ENCODE measurements around the gene AXL. TPM values are rescaled to one million over a fixed set of nuclear protein-coding genes. Genes with fewer than 3 reads are reported as not detected.

Gene AXL
- total and polyA plus RNA-seq, 2 of the 8 experiments (the other 6 are each of a cell fraction or from before 2014, with no cell fraction given): 35.3 to 51.0 TPM

GRCh38 chr19:41299755-41300089, 80.7 kb downstream of the AXL start:
- FAIRE-seq (no peak), DNase-seq (ENCODE audit: low read depth in 1 of 2, low spot score in 2 of 2) (no peak)
- H3K4me2 ChIP-seq (ENCODE audit: insufficient read depth in 1 of 2, low read depth in 2 of 2, low read length in 2 of 2): no peak overlapping the region
- H3K56ac ChIP-seq (replicated peaks; ENCODE audit: insufficient read length, low read depth, low read length): no peak overlapping the region
- no peak overlapping the region for H3K4me3 ChIP-seq (ENCODE audit: extremely low read depth in 1 of 4, insufficient read depth in 2 of 4, low read depth in 3 of 4, low read length in 4 of 4)
- no peak overlapping the region for H4K5ac ChIP-seq (ENCODE audit: insufficient read length, low read depth, low read length)
- no peaks in the 10 kb centered on the region for H3K9me3 ChIP-seq (ENCODE audit: insufficient read depth in 2 of 2, low read depth in 1 of 2, low read length in 1 of 2)
- peaks cover 69 to 98% (median 95%) of the 10 kb centered on the region in 4 experiments for H3K36me3 ChIP-seq (ENCODE audit: control insufficient read depth in 2 of 4, insufficient read depth in 4 of 4, low read length in 3 of 4)
- no peaks in the 10 kb centered on the region for H3K4me1 ChIP-seq (replicated peaks in 1 of 4; ENCODE audit: control insufficient read depth in 3 of 4, insufficient read depth in 4 of 4, low read length in 3 of 4)
- no peak overlapping the region for H2BK15ac ChIP-seq (ENCODE audit: low read length)
- no peaks in the 10 kb centered on the region for H3K79me2 ChIP-seq (ENCODE audit: control insufficient read depth in 1 of 2, insufficient read depth in 2 of 2, low read length in 2 of 2)
- H3K23ac ChIP-seq (ENCODE audit: insufficient read length): no peak overlapping the region
- H3K9ac ChIP-seq (replicated peaks in 1 of 4; ENCODE audit: extremely low read depth in 1 of 4, low read depth in 3 of 4, low read length in 3 of 4): no peak overlapping the region
- H4K20me1 ChIP-seq (replicated peaks in 1 of 2; ENCODE audit: control insufficient read depth in 1 of 2, insufficient read depth in 2 of 2, low read length in 2 of 2): peaks cover 15 to 29% of the 10 kb centered on the region in 2 experiments
- no peak overlapping the region for H2AFZ ChIP-seq (ENCODE audit: low read length)
- H4K8ac ChIP-seq (ENCODE audit: extremely low read depth, insufficient read depth, low read length): no peak overlapping the region
- no peak overlapping the region for H4K91ac ChIP-seq (replicated peaks; ENCODE audit: insufficient read length, low read length)
- peaks cover 2% of the 10 kb centered on the region; the same call in 1 of the 2 replicates for H3K79me1 ChIP-seq (ENCODE audit: low read depth, low read length)
- no peak overlapping the region for H2BK120ac ChIP-seq (replicated peaks; ENCODE audit: low read depth, low read length)
- no peak for TF ChIP-seq POLR2A (IDR thresholded peaks at IDR 0.05; ENCODE audit: control extremely low read depth in 1 of 2, low read depth in 2 of 2, low read length in 2 of 2)
- TF ChIP-seq BRCA1 (IDR thresholded peaks at IDR 0.05; ENCODE audit: low read depth, low read length): no peak
- no peak for TF ChIP-seq CTCF (IDR thresholded peaks at IDR 0.05; ENCODE audit: control extremely low read depth in 1 of 3, insufficient read depth in 1 of 3, low read depth in 1 of 3, low read length in 3 of 3)
- no peak for TF ChIP-seq JUND (IDR thresholded peaks at IDR 0.05; ENCODE audit: low read length)
- TF ChIP-seq POU5F1 (IDR thresholded peaks at IDR 0.05; ENCODE audit: low read depth, low read length): no peak
- no peak for TF ChIP-seq TBP (IDR thresholded peaks at IDR 0.05; ENCODE audit: low read depth, low read length)
- TF ChIP-seq SUZ12 (IDR thresholded peaks at IDR 0.05; ENCODE audit: low read length): no peak
- no peak for TF ChIP-seq NANOG (IDR thresholded peaks at IDR 0.05; ENCODE audit: insufficient read depth, low read depth, low read length, poor library complexity, severe bottlenecking)
- TF ChIP-seq TAF7 (optimal IDR thresholded peaks at IDR 0.05; ENCODE audit: borderline replicate concordance, low read depth, low read length): no peak
- no peak overlapping the region for H2BK12ac ChIP-seq (ENCODE audit: low read depth, low read length)
- CTCF ChIA-PET (ENCODE audit: partially characterized antibody): interaction anchor here (7.8 kb wide), 1 partner anchor 6 kb away, joined by 63 read pairs; no protein-coding TSS in a partner anchor
- no peak overlapping the region for H3K27ac ChIP-seq (ENCODE audit: low read depth, low read length)
- no peaks in the 10 kb centered on the region for H3K27me3 ChIP-seq (replicated peaks in 1 of 4; ENCODE audit: control insufficient read depth in 3 of 4, extremely low read depth in 1 of 4, insufficient read depth in 3 of 4, low read length in 3 of 4)
- WGBS, 2 experiments (ENCODE audit: extremely low coverage in 1 of 2, insufficient coverage in 1 of 2, insufficient read length in 1 of 2, insufficient replicate concordance in 2 of 2, low coverage in 1 of 2, low lambda C conversion rate in 2 of 2, missing lambda C conversion rate in 1 of 2): 90% methylated on average over 4 of the region's 4 CpGs; no CpG with 5 or more reads in 1 of the 2 experiments
- no peak overlapping the region for H3K14ac ChIP-seq (ENCODE audit: insufficient read length)
- H2BK20ac ChIP-seq (ENCODE audit: low read length): no peak overlapping the region
- POLR2A ChIA-PET (ENCODE audit: partially characterized antibody): interaction anchor here (0.7 to 38.6 kb wide), 3 partner anchors 4 to 112 kb away, joined by 3 to 579 read pairs (median 579); partner anchors contain the start of genes CCDC97 and HNRNPUL1
- H3K23me2 ChIP-seq (ENCODE audit: low read depth, low read length): no peaks in the 10 kb centered on the region
- no peak overlapping the region for H2AK5ac ChIP-seq (ENCODE audit: low read depth, low read length)
- no peak overlapping the region for H3K4ac ChIP-seq (replicated peaks; ENCODE audit: insufficient read length, low read depth, low read length)
- no peak overlapping the region for H3K18ac ChIP-seq (ENCODE audit: extremely low read depth, low read length)
- no peak overlapping the region for H2BK5ac ChIP-seq (ENCODE audit: low read depth, low read length)

All from H1 (cell line).